Posterior cingulate gyrus (tissue), 11 donors: ENCODE data around the gene KIF13A.
"Not testable (repeated sequence)": the region's sequence is repeated elsewhere in the genome, so short reads cannot be mapped to it uniquely, and the experiment has no call there.

Experiments
- DNase-seq, 10 donors: peaks; one replicate each; pipeline versions ENCODE4 v3.0.0 to v3.0.0-alpha.2; 2020 to 2021; ENCODE audit warnings: mixed read lengths in 3 of 10
- intact Hi-C: fragments of 100-400 bp; cut with DNase I; formaldehyde crosslinking; loops from one replicate; pipeline ENCODE4 v1.15.1; 2023

The KIF13A gene

DNA sequence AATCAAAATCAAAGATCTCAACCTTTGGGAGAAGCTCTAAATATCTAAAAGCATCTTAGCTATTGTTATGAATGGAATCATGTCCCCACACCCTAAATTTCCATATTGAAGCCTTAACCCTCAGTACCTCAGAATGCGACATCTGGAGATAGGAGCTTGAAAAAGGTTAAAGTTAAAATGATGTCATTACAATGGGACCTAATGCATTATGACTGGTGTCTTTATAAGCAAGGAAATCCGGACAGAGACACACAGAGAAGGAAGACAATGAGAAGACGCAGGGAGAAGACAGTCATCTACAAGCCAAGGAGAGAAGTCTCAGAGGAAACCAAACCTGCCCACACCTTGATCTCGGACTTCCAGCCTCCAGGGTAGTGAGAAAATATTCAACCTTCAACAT lies 46.1 kb downstream of the KIF13A start:
- intact Hi-C loops = no loop called here

DNA sequence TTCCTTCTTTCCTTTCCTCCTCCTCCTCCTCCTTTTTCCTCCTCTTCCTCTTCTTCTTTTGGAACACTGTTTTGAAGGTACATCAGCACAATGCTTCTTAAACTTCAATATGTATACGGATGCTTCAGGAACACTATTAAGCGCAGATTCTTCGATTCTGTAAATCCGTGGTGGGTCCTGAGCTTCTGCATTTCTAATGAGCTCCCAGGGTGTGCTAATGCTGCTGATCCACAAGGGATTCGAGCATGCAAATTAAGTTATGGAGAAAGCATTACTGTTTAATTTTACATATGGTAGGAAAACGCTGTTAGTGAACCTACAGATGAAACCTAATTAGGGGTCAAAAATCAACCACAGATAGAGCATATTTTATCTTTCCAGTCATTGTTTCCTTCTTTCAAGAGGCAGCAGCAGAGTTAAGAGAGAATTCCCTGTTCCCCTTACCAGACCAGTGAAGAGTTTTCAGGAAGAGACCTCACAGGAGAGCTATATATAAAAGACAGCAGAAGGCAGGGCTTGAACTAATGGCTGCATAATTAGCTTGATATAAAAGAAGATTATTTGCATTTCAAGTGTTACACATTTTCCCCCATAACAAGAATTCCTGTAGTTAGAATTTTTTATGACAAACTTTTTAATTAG lies 47.2 kb downstream of the KIF13A start:
- intact Hi-C loops = no loop called here
- DNase-seq = no peak

More for the DNA sequence above, 46.1 kb downstream of the KIF13A start:
- no peak for DNase-seq

DNA sequence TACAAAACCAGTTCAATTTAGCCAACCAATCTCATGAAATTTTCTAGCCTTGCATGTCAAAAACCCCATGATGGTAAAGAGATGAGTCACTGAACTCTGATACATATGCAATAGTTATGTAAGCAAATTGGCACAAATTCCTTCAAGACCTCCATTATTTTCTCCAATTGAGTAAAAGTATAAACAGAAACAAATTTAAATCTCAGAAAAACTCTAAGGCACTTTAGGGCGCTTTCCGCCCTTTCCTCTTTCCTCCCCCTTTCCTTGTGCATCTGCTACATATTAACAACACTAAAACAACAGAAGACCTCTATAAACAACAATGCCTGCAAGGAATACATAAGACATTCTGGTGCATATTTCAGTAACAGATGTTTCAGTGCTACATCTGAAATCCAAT lies 48.5 kb downstream of the KIF13A start:
- intact Hi-C loops = no loop called here
- DNase-seq = no peak

DNA sequence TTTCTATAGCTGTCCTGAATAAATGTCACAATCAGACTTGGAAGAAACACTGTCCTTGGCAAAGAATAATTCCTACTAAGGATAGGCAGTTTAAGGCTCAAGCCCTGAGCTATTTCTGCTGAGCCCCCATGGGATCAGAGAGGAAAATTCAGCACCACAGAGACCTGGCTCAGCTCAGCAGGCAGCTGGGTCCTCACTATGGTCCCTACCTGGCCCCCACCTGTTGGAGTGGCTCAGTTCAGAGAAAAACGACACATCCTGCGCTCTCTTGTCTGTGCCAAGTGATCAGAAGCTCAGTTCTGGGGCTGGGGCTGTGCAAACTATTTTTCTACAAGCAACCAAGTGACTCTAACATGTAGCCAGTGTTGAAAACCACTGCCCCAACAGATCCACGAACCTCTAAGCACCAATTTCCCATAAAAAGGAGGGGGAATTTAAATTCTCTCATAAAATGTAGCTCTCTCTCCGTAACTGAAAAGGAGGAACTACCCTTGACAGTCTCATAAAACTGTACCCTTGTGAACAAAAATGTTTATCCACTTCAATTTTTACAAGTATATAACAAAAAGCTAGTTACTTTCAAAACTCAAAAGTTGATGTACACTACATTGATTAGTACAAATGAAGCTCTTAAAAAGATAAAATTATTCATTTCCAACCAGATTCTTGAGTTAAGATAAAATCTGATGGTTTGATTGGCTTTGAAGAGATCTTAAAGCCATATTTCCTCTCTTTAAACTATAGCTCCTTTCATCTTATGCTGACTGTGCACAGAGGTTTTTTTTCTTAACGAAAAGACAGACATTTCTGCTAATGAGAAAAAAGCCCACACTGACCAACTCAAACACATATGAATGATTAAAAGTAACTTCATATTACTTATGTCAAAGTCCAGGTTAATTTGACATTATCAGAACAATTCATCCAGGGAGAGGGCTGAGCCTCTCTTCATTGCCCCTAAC lies 52.0 kb downstream of the KIF13A start:
- DNase-seq = no peak
- intact Hi-C loops = no loop called here

DNA sequence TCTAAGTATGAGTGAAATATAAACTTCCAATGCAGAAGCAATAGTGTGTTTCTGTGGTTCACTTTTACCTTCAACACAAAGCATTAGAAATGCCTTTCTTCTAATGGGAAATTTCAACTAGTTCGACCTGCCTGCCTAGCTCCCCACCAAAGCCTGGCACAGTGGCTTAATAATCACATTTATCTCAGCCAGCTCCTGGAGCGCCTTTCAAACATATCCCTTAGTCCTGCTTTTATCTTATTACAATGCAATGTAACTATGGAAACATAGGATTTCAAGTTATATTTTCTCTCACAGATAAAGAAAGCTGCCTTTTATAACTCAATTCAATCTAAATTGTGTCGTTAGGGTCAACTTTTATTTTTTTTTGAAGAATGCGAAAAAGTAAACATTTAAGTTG lies 53.7 kb downstream of the KIF13A start:
- DNase-seq = no peak
- intact Hi-C loops = no loop called here

DNA sequence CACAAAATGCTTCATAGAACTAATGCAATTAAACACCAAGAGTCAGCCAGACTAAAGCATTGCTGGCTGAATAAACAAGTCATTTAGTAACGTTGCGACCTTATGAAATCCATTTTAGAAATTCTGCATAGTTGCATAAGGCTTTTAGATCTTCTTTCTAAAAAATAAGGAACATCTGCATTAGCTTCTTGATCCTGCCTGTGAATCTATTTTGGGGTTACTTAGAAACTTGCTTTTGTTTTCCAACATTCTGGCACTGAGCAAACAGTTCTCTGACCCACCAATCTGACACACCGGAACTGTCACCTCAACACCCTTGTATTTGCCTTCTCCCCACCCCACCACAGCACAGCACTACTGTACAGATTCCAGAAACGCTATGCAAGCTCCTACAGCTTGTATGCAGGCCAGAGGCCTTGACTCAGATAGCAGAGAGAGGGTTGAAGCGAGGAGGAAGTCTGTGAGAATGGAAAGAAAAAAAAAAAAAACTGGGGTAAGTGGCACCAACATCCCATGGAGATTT lies 55.0 kb downstream of the KIF13A start:
- no peak for DNase-seq
- intact Hi-C loops = no loop called here

DNA sequence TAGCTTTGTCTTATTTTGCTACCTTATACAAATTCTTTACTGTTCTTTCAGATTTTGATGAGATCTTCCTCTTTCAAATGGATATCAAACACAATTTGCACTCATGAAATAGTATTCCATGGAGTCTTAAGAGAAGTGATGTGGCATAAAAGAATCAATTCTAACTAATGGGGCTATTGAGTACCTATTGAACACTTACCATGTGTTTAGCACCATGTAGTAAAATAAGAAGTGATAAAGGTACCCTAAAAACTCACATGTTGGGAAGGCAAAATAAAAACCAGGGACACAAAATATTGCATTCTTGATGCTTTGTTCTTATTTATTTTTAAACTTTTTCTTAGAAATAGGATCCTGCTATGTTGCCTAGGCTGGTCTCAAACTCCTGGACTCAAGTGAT lies 56.2 kb downstream of the KIF13A start:
- intact Hi-C loops = no loop called here
- no peak for DNase-seq

DNA sequence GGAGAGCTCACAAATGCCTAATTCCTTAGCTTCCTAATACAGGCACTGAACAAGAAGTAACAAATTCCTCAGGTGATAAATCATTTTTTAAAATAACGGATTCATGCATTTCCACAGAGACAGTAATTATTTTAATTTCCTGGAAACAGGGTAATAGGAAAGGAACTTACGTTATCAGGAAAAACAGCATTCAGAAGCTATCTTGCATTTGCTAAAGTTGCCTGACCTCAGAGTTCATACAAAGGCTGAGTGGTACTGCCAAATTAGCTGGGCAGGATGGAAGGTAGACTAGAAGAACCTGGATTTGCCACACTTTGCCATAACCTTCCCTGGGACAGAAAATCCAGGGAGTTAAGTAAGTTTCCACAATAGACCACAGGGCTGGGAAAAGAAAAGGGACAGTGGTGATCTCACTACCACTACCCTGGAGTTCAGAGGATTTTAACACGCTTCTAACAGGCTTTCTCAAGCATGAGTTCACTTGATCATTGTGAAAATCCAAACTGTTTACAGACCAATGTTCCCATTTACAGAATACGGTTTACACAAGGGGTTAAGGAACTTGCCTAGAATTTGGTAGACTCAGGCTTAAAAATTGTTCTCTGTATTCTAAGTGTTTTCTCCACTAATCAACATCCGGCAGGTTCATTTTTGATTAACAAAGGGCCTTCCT lies 57.0 kb downstream of the KIF13A start:
- intact Hi-C loops = no loop called here
- DNase-seq = no peak

DNA sequence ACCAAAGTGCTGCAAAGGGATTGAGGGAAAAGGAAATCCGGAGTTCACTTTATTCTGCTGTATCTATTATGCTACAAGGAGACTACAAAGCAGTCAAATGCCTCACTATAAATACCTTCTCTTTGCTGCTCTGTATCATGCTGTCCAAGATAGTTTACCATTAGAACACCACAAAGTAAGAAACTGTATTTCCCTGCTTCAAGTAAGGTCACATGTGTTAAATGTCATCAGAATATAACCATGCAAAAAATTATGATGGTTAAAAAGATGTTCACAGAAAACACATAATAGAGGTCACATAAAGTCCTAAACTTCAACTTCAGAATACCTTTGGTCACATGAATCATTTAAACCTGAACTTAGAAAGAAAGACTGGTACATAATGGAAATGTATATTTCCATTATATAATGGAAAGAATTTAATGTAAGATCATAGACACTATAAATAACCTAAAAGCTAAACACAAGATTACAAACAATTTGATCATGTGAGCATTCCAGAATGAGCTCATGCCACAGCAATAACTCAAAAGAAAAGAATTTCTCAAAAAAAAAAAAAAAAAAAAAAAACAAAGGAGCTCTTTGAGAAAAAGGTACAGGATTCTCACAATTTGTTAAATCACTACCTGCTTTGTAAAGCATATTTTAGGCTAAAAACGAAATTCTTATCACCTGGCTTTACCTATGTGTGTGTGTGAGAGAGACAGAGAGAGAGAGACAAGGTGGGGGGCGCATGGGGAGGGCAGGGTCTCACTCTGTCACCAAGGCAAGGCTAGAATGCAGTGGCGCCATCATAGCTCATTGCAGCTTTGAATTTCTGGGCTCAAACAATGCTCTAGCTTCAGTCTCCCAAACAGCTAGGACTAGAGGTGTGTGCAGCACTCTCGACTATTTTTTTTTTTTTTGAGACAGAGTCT lies 58.7 kb downstream of the KIF13A start:
- no peak for DNase-seq
- intact Hi-C loops = no loop called here

DNA sequence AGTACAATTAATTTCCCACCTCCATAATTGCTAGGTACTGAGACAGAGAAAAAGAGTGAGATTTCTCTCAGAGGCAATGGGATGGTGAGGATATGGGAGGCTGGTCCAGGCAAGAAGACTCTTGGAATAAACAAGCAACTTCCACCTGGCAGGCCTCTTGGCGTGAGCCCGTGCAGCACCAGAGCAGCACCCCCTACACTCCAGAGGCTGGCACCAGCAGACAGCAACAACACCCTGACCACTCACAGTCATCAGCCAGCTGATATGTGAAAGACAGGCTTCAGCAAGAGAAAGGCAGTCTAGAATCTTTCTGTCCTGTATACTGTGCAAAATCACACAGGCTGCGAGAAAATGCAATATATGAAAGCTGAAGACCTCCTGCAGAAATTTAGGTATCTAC lies 59.7 kb downstream of the KIF13A start:
- intact Hi-C loops = no loop called here
- DNase-seq = no peak

DNA sequence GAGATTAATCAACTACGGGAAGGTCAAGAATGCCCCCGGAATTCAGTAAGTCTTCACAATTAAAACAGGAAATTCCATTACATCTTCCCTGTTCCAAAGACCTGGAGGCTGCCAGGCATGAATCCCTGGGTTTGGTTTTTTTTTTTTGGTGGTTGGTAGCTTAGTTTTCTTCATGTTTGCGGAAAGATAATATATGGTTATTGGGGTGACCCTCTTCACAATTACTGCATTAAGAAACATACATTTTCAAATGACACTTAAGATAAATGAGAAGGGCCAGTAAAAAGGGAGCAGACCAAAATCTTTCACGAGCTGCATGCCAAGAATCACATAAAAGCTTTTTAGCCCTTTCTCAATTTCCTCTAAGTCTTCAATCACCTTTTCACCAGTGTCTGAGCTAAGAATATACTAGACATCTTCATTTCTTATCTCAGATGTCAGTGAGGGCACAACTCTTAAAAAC lies 64.0 kb downstream of the KIF13A start:
- intact Hi-C loops = no loop called here
- DNase-seq = no peak

DNA sequence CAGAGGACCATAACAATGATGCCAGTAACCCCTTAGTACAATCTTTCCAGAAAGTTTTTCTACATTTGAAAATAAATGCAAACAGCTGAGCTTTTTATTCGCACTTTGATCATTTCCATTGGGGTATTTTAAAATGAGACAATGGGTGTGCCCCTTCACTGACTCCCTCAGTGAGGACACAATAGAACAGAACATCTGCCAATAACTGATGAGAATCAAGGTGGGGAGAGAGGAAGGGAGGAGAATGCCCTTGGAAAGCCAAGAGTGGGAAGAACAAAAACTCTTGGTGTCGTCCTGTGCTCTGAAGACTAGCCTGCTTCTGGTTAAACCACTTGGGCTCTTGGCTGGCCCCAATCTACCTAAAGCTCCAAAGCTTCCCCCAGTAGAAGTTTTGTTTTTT lies 66.0 kb downstream of the KIF13A start:
- DNase-seq = no peak
- intact Hi-C loops = no loop called here

DNA sequence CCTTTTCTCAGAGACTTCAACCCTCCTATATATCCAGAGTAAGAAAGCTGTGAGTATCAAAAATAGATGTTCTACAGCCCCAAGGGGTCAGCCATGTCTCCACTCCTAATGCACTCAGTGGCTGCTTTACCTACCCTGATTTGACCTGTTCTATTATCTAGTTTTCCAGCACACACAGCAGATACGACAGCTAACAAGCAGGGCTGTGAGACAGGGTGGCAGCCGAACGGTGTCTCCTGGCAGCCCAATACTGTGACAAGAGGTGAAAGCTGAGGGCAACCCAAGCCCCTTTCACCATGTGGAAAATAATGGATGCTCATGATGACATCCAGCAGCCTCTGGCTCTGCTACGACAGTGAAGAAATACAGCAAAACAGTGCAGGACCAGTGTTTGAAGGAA lies 67.9 kb downstream of the KIF13A start:
- intact Hi-C loops = no loop called here
- DNase-seq = no peak

DNA sequence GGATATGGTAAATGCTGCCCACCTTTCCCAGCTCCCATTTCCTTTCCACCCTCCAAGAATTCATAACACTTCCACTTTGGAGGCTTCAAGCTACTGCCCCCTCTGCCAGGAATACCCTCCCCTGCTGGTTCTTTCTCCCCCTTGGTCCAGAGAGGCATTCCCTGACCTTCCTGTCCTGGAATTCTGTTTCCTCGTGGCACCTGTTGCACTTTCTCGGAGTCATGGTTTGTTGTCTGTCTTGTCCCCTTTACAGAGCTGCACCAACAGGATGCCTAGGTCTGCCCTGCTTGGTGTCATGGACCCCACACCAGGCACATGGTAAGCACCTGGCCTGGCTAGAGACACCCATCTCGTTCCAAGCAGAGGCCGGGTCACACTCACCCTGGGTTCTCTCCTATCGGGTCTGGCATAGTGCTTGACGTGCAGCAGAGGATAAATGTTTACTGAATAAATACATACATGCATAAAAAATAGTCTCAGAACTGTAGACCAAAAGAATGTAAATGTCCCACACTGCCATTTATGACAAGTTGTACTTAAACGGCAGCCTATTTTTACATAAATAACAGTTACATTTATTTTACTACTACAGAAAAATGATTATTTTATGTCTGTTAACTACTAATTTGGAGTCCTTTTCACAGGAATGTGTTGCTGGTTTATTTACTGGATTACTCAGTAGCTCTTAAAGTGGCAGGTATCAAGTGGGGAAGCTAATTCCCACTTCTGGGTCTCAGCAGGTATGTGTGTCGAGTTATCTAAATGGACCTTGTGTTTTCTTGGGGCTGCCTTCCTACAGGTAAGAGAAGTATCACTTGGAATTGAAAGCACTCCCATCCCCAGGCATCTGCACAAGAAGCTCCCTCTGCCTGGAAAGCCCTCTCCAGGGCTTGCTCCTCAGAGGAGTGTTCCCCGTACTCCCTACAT lies 69.3 kb downstream of the KIF13A start:
- intact Hi-C loops = no loop called here

DNA sequence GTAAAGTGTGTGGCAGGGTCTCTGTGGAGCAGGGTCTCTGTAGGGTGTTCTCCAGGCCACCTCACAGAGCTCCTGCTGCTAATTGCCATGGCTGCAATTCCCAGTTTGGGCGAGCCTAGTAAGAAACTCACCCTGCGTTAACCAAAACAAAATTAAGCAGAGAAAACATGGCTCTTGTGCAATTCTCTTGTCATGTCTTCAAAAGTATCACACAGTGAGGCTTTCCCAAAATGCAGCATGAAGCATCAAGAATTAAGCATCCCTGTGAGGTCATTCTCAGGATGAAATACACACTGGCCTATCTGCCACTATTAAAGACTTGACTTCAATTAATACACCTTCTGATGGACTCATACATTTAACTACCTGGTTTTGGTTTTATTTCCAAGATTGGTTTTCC lies 72.8 kb downstream of the KIF13A start:
- no peak for DNase-seq
- intact Hi-C loops = no loop called here

More for the DNA sequence above, 69.3 kb downstream of the KIF13A start:
- no peak for DNase-seq

DNA sequence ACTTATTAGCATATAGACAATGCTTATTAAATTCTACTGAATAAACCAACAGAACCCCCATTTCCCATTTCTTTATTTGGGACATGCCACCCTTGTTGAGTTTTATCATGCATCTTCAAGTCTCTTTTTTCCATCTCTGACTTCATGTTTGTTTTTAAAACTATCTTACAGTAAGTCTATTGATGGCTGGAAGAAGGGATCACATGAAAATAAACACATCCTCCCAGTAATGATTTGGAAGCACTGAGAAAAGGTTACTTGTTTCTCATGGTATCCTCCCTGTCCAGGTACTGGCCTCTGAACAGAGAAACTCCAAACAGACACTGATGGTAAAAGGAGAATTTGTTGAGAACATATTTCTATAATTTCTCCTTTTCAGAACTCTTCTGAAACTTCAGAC lies 74.9 kb downstream of the KIF13A start:
- intact Hi-C loops = no loop called here
- no peak for DNase-seq

DNA sequence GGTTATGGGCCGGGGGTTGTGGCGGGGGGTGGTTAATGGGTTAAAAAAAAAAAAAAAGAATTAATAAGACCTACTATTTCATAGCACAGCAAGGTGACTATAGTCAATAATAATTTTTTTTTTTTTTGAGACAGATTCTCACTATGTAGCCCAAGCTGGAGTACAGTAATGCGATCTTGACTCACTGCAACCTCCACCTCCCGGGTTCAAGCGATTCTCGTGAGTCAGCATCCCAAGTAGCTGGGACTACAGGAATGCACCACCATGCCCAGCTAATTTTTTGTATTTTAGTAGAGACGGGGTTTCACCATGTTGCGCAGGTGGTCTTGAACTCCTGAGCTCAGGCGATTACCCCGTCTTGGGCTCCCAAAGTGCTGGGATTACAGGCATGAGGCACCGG lies 75.8 kb downstream of the KIF13A start:
- intact Hi-C loops, DNase-seq: not testable (repeated sequence)

DNA sequence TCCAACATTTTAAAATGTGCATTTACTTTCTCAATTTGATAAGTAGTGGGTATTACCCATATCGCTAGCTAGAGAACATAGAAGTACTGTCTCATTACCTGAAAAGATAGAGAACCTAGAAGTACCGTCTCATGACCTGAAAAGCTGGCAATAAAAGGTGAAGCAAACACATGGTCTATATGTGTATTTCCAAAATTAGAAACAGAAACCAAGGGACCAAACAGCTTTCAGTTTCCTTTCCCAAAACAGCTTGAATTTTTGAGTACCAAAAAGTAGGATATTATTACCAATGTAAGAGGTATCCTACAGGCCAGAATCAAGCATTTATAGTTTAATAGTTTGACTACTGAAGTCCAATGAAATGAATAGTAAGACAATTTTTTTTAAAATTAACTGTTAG lies 77.2 kb downstream of the KIF13A start:
- intact Hi-C loops = no loop called here
- DNase-seq = no peak

DNA sequence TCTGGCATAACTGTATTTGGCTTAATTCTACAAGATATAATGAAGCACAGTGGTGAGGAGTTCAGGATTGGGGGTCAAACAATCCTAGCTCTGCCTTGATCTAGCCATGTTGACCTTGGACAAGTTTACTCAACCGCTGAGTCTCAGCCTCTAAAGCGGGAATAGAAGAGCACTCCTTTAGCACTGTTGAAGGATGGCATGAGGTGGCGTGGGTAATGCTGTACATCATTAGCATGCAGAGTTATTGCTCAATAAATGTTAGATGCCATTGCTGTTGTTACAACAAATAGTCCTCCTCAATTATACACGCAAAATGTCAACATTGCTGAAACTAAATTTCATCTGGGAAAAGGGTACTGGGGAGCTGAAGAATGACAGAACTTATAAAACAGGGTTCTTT lies 78.6 kb downstream of the KIF13A start:
- DNase-seq = no peak
- intact Hi-C loops = no loop called here
